ENCODE measurements around the gene DSCAM. TPM values are rescaled to one million over a fixed set of nuclear protein-coding genes. Genes with fewer than 3 reads are reported as not detected.

DSCAM gene
- polyA plus RNA-seq, 3 donors: not detected

DNA sequence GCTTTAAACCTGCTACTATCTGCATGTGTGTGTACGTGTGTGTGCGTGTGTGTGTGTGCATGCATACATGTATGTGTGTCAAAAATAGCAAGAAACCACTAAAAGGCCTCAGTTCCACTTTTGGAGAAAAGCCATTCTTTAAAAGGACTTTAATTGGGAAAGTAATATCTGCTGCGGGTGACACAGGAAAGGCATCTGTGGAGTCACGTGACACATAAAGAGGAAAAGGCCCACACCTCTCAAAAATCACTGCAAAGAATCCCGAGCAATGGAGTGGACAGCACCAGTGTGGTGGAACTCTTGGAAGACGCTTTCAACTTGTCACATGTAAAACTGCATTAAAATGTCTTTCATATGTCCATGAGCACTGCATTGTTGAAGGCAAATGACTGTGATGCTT, 63.6 kb downstream of the DSCAM start:
- intact Hi-C loops (cut with micrococcal nuclease): no loop called here
- 100% methylated on average over 3 of the region's 6 CpGs for WGBS (ENCODE audit: insufficient coverage)

DNA sequence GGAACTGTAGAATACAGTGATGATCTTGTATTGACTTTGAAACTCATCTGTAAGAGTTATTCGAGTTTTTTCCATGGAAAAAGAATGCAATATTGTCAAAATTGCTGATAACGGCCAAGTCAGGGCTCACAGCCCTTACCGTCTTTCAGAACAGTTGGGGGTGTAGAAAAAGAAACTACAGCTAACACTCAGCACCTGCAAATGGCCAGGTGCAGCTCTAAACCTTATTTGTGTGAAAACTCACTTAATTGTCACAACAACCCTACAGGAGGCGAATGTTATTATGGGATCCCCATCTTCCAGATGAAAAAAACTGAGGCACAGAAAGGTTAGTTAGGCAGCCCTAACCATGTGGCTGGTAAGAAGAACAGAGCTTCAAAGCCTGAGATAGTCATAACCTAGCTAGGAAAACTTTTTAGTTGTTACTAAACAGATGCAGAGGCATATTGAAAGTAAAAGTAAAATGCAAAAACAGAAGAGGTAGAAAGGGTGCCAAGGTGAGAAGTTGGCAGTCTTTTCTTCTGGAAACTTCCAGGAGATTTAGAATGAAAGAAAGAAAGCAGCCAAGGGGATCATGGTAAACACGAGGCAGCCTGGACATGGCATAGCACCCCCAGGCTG, 76.4 kb downstream of the DSCAM start:
- intact Hi-C loops (cut with micrococcal nuclease): no loop called here
- peaks cover 3 to 15% (median 8%) of the 10 kb centered on the region in 7 donors for H3K9me3 Mint-ChIP-seq
- TF ChIP-seq, protein P1, sequence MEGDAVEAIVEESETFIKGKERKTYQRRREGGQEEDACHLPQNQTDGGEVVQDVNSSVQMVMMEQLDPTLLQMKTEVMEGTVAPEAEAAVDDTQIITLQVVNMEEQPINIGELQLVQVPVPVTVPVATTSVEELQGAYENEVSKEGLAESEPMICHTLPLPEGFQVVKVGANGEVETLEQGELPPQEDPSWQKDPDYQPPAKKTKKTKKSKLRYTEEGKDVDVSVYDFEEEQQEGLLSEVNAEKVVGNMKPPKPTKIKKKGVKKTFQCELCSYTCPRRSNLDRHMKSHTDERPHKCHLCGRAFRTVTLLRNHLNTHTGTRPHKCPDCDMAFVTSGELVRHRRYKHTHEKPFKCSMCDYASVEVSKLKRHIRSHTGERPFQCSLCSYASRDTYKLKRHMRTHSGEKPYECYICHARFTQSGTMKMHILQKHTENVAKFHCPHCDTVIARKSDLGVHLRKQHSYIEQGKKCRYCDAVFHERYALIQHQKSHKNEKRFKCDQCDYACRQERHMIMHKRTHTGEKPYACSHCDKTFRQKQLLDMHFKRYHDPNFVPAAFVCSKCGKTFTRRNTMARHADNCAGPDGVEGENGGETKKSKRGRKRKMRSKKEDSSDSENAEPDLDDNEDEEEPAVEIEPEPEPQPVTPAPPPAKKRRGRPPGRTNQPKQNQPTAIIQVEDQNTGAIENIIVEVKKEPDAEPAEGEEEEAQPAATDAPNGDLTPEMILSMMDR (IDR thresholded peaks at IDR 0.05): no peak

More for the DNA sequence above, 63.6 kb downstream of the DSCAM start:
- no peak overlapping the region for H3K9ac ChIP-seq (ENCODE audit: insufficient read depth, low read length, poor library complexity, severe bottlenecking)
- no peak overlapping the region for H3K27ac ChIP-seq (ENCODE audit: low read depth in 1 of 2, low read length in 2 of 2)
- TF ChIP-seq, protein P1 (IDR thresholded peaks at IDR 0.05): no peak
- H3K36me3 Mint-ChIP-seq: no peaks in the 10 kb centered on the region
- H3K27me3 Mint-ChIP-seq (ENCODE audit: low read depth in 3 of 3): peaks cover 0 to 2% (median 1%) of the 10 kb centered on the region in 3 donors
- H3K4me2 ChIP-seq (replicated peaks; ENCODE audit: extremely low read depth, low read length, poor library complexity, severe bottlenecking): no peak overlapping the region
- peaks cover 0 to 9% of the 10 kb centered on the region in 2 donors for H3K9me3 ChIP-seq (replicated peaks in 1 of 2; ENCODE audit: control insufficient read depth in 1 of 2, insufficient read depth in 1 of 2, low read length in 2 of 2)
- H3K4me1 Mint-ChIP-seq: no peaks in the 10 kb centered on the region
- no peaks in the 10 kb centered on the region for H3K4me1 ChIP-seq (ENCODE audit: control insufficient read depth in 1 of 2, insufficient read depth in 2 of 2, low read length in 2 of 2)
- no peak for DNase-seq
- no peaks in the 10 kb centered on the region for H3K27me3 ChIP-seq (ENCODE audit: control insufficient read depth in 2 of 2, insufficient read depth in 2 of 2, low read length in 2 of 2)
- no peak overlapping the region for H2AFZ ChIP-seq (ENCODE audit: insufficient read depth, low read depth, low read length, poor library complexity, severe bottlenecking)
- H4K20me1 ChIP-seq (ENCODE audit: insufficient read depth, low read length): no peaks in the 10 kb centered on the region
- no peak overlapping the region for H3K27ac Mint-ChIP-seq
- no peaks in the 10 kb centered on the region for H3K79me2 ChIP-seq (ENCODE audit: insufficient read depth, low read length)
- peaks cover 0 to 12% (median 8%) of the 10 kb centered on the region in 7 donors for H3K9me3 Mint-ChIP-seq
- H3K4me3 Mint-ChIP-seq: no peak overlapping the region
- H3K36me3 ChIP-seq (replicated peaks in 1 of 2; ENCODE audit: control insufficient read depth in 1 of 2, insufficient read depth in 2 of 2, low read length in 2 of 2): no peaks in the 10 kb centered on the region
- no peak overlapping the region for H3K4me3 ChIP-seq (replicated peaks in 1 of 3; ENCODE audit: low read depth in 2 of 3, low read length in 3 of 3)

More for the DNA sequence above, 76.4 kb downstream of the DSCAM start:
- Histone ChIP-seq H2AFZ (ENCODE audit: insufficient read depth, low read depth, low read length, poor library complexity, severe bottlenecking) (no peak overlapping the region), H4K20me1 (ENCODE audit: insufficient read depth, low read length) (no peaks in the 10 kb centered on the region), H3K79me2 (ENCODE audit: insufficient read depth, low read length) (no peaks in the 10 kb centered on the region), H3K4me1 (ENCODE audit: control insufficient read depth in 1 of 2, insufficient read depth in 2 of 2, low read length in 2 of 2) (no peaks in the 10 kb centered on the region), H3K4me3 (replicated peaks in 1 of 3; ENCODE audit: low read depth in 2 of 3, low read length in 3 of 3) (no peak overlapping the region), H3K9me3 (replicated peaks in 1 of 2; ENCODE audit: control insufficient read depth in 1 of 2, insufficient read depth in 1 of 2, low read length in 2 of 2) (peaks cover 13 to 18% of the 10 kb centered on the region in 2 donors), H3K9ac (ENCODE audit: insufficient read depth, low read length, poor library complexity, severe bottlenecking) (no peak overlapping the region), H3K4me2 (replicated peaks; ENCODE audit: extremely low read depth, low read length, poor library complexity, severe bottlenecking) (no peak overlapping the region), H3K27me3 (ENCODE audit: control insufficient read depth in 2 of 2, insufficient read depth in 2 of 2, low read length in 2 of 2) (no peaks in the 10 kb centered on the region), H3K27ac (ENCODE audit: low read depth in 1 of 2, low read length in 2 of 2) (no peak overlapping the region), H3K36me3 (replicated peaks in 1 of 2; ENCODE audit: control insufficient read depth in 1 of 2, insufficient read depth in 2 of 2, low read length in 2 of 2) (no peaks in the 10 kb centered on the region)
- H3K4me3 Mint-ChIP-seq: no peak overlapping the region
- H3K36me3 Mint-ChIP-seq: no peaks in the 10 kb centered on the region
- DNase-seq: no peak
- WGBS (ENCODE audit: insufficient coverage): 76% methylated on average over 2 of the region's 5 CpGs
- H3K4me1 Mint-ChIP-seq: no peaks in the 10 kb centered on the region
- peaks cover 0 to 2% (median 2%) of the 10 kb centered on the region in 3 donors for H3K27me3 Mint-ChIP-seq (ENCODE audit: low read depth in 3 of 3)
- no peak overlapping the region for H3K27ac Mint-ChIP-seq
